Airway epithelial cell (primary cell): ENCODE measurements around the gene ZFAND2B. TPM values are rescaled to one million over a fixed set of nuclear protein-coding genes. Genes with fewer than 3 reads are reported as not detected.

Source experiments
- total RNA-seq: library from RNA; depleted of rRNA; stranded (reverse); fragments of >200 nt; gene quantifications from 2 replicates; pipeline ENCODE4 v1.2.3, GENCODE V29; 2015

The ZFAND2B gene, protein sequence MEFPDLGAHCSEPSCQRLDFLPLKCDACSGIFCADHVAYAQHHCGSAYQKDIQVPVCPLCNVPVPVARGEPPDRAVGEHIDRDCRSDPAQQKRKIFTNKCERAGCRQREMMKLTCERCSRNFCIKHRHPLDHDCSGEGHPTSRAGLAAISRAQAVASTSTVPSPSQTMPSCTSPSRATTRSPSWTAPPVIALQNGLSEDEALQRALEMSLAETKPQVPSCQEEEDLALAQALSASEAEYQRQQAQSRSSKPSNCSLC
- total RNA-seq = 23.5 and 31.5 TPM in 2 replicates

DNA sequence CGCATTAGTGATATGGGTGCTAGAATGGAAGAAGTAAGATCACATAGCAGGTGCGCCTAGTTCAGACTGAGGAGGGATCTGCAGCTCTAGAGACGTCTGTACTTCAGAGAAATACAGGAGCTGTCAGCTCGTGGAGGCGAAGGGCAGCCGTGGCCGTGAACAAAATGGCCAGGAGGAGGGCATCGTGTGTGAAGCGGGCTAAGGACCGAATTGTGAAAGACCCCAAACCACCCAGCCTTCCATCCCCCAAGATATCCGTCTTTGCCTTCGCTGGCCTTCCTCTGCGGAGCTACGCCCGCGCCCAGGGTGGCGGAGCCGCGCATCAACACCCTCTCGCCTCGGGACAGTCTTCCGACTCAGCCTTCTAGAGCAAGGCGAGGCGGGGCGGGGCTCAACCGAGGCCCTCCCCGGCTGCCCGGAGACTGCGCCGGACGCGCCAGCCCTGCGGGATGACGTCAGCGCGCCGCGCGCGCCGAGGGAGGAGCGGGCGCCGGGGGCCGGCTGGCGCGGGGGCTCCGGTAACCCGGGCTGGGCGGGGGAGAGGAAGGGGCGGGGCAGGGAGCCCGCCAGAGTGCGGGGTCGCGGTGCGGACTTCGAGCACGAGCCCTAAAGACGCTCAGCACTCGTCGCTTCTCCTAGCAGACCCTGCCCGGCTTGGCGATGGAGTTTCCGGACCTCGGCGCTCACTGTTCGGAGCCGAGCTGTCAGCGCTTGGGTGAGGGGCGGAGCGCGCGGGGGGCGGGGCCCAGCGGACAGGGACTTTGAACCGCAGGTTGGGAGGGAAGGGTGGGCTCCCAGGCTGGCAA, at the start of gene ZFAND2B:
TSS of gene ZFAND2B (plus strand) at position 455 of the 806 bp plus-strand sequence. CDS start at position 661, 206 bp downstream.

DNA sequence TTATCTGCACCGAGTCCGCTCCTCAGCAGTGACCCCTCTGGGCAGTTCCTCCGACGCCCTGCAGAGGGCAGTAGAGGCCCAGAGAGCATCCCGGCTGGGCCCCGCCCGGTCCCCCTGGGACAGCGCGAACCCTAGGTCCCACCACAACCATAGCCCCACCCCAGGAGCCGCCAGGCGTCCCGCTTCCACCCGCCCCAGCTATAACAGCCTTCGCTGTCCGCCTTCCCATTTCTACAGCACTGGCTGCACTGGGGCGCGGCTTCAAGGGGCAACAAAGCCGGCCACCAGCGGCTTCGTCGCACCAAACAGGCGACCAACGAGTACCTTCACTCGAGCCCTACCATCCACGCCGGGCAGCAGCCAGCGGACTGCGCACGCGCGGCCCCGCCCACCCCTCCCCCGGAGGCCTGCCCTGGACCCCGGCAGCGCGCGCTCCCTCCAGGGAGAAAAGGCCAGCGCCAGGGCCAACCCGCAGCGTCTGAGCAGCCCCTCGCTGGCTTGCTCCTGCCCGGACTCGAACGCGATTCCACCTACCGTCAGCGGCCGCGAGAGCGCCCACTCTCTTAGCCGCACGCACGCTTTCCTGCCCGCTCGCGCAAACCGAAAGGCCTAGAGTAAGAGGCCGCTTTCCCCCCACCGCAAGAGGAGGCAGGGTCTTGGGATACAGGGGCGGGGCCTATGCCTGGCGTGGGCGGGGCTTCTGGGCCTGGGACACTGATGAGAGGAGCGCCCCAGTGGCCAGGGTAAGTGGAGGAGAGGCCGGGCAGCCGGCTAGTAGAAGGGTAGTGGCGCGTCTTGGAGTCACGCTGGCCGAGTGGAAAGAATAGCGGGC, 46.2 kb upstream of the ZFAND2B start, which contains the start of gene NHEJ1:
TSS of gene NHEJ1 (minus strand) at position 630 of the 832 bp plus-strand sequence. CDS start 2,453 bp downstream, outside the sequence.

DNA sequence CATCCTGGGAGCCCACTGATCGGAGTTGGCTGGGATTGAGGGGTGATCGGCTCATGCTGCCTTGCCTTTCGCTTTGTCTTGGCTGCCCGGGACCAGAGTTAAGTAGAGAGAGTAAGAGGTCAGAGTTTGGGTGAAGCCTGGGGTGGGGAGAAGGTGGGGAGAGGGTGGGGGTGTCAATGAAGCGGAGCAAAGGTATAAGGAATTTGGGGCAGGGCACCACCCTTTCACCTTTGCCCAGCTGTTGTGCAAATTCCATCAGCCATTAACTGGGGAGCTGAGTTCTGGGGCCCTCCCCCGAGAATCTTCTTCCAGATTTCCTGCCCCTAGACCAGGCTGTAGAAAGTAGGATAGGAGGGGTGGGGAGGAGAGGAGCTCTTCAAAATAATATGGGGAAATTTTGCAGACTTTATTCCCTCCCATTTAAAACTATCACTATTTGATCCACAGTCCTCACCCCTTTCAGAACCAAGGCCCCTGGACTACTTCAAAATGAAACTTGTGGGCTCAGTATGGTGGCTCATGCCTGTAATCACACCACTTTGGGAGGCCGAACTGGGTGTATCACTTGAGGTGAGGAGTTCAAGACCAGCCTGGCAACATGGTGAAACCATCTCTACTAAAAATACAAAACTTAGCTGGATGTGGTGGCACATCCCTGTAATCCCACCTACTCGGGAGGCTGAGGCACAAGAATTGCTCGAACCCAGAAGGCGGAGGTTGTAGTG, 36.5 kb upstream of the ZFAND2B start, which contains the start of gene SLC23A3:
TSS of gene SLC23A3 (minus strand) at position 100 of the 725 bp plus-strand sequence. CDS start at position 55, 45 bp downstream.

DNA sequence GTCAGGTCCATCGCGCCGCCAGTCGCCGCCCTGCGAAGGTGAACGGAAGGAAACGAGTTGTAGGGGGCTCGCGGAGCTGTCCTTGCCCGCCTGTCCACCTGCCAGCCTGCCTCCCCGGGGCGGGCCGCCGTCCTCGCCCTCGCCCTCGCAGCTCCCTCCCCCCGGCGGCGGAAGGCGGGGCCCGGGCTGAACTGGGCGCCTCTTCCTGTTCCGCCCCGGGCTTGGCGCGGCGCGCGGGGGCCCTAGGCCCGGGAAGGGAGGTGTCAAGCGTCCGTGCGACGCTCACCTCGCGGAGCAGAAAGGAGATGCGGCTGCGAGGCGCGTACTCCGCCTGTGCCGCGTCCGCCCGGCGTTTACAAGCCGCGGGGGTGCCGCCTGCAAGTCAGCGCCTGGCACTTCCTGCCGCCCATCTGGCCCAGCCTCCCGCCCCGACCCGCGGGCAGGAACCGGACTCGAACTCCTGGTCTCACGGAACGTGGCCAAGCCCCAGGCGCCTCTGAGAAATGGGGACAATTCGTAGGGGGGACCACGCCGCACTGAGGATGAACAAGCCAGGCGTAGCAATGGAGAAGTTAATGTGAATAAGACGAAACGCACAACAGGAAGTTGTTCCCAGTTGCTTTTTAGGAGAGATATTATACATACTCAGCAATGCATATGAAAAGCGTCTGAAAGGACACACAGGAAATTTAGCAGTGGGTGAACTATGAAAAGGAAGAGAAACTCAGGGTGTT, 29.6 kb upstream of the ZFAND2B start, which contains the start of gene CNPPD1:
TSS of gene CNPPD1 (minus strand) at position 108 of the 734 bp plus-strand sequence. CDS start at position 11, 97 bp downstream.

DNA sequence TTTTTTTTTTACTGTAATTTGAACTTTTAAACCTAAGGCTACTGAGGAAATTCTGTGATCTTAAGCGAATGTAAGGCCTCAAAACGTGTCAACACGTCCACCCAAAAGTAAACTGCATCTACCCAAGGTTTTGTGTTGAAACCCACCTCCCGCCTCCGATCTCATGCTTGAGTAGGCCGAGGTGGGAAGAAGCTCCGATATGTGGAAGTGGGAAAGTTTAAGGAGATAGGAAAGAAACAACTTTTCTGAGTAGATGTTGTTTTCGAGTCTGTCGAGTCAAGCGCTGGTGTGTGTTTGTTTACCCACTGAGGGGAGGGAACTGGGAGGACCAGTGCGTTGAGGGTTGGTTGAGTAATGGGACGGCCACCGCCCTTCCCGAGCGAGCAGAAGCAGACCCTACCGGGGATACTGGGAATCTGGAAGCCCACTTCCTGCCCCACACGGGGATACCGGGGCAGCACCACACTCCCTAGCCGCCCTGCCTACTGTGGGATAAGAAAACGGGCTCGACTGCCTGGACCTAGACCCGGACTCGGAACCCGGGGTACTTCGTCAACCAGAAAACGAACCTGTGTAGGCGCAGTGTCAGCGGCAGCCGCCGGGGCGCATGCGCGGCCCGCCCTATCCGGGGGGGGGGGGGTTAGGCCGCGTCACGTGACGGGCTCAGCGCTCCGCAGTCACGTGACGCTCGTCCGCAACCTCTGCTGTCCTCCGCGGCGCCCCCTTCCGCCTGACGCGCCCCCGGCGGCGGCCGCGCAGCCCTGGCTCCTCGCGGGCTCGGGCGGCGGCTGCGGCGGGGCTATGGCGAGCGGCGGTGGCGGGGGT, 28.8 kb upstream of the ZFAND2B start, which contains the start of gene RETREG2:
TSS of gene RETREG2 (plus strand) at position 724 of the 825 bp plus-strand sequence. CDS start at position 802, 78 bp downstream.

DNA sequence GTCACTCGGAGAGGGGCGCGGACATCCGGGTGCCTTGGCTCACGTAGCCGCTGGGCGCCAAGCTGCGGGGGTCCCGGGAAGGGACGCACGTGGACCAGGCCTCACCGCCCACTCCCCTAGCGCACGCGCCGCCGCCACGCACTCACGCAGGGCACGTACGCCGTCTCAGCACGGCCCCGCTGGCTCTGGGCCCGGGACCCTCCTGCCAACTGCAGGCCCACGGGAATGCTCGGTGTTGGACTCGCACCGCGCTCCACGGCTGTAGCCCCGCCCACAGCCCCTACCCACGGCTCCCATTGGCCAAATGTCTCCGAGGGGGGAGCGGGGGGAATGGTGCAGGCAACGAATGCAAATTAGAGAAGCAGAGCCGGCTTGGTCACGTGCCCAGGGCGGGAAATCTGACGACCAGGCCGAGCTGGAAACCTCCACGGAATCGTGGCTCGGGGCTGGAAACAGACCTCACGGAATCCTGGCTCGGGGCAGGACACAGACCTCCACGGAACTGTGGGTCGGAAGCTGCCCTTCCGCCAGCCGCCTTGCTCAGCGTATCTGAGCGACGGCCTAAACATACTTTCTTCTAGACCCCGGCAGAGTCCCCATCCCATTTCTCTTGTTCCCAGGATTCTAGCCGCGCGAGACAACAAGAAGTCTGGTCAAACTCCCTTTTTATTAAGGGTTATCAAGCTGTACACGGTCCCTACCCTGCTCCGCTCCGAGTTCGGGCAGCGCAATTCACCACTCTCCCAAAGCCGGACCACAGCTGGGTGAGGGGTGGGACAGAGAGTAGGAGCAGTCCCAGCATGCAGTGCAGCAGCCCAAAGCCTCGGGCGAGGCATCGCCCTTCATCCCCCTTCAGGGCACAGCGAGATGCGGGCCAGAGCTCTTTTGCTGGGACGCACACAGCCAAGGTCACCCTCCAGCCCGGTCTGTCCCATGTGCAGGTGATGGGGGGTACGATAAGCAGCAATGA, 12.4 kb downstream of the ZFAND2B start, which contains the start of gene ABCB6:
TSS of gene ABCB6 (minus strand) at position 227 of the 970 bp plus-strand sequence. CDS start 285 bp downstream, outside the sequence.

DNA sequence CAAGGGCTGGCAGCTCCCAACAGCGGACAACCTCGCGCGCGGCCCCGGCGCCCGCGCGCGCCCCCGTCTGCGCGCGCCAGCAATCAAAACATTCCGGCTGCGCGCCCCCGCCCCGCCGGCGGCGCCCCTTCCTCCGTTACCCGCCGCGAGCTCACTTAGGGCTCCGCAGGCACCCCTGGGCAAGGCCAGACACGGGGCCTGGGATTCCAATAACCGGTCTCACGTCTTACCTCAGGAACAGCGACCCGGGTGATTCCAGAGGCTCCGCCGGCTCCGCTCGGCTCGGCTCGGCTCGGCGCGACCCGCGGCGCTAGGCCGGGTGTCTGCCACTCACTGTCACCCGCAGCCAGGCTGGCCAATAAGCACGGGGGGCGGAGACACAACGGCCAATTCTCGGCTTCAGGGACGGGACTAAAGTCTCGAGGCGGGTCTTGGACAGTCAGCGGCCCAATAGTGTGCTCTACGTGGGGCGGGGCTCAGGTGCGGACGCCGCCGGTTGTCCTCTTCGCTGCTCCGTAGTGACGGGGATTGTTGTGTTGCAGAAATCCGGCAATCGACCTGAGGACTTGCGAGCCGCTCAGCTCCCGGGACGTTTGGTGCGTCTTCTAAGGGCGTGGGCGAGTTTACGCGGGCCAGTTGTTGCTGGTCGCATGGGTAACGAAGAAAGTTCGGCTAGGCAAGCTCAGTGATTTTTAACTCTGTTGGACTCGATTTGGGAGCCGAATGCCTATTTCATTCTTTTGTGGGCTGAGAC, 22.9 kb downstream of the ZFAND2B start, which contains the start of the genes ANKZF1 and ATG9A:
TSS of gene ANKZF1 (plus strand) at position 502 of the 754 bp plus-strand sequence. CDS start 452 bp downstream, outside the sequence.
TSS of gene ATG9A (minus strand) at position 332 of the 754 bp plus-strand sequence. CDS start 1,612 bp downstream, outside the sequence.

DNA sequence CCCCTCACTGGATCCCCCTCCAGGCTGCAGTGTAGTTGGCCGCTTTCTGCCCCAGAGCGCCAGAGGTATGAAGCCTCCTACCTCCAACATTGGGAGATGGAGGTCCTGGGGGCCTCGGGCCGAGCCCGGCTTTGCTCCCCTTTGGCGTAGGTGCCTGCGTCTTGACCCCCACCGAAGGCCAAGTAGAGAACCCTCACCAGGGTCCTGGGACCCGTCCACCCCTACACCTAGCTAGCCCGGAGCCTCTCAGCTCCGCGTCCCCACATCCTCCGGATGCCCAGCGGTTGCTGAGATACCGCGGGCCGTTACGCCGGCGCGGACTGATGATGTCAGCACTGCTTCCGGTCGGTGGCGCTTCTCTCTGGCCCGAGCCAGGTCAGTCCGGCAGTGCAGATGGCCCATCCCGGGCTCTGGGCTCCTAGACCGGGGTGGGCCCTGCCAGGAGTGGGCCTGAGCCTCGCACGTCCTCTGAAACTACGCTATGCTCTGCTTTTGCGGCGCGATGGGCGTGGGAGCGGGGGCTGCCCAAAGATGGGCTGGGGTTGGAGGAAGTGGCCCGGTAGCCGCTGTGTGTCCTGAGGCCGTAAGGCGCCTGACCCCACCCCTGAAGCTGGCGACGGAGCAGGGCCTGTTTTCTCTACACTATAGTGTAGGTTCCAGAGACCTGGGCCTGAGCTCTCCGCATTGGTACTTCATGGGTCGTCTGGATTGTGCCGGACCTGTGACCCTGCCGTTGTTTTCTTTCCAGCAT, 38.7 kb downstream of the ZFAND2B start, which contains the start of the genes GLB1L and STK16:
TSS of gene GLB1L (minus strand) at position 297 of the 751 bp plus-strand sequence. CDS start 1,871 bp downstream, outside the sequence.
TSS of gene STK16 (plus strand) at position 332 of the 751 bp plus-strand sequence. CDS start 521 bp downstream, outside the sequence.

DNA sequence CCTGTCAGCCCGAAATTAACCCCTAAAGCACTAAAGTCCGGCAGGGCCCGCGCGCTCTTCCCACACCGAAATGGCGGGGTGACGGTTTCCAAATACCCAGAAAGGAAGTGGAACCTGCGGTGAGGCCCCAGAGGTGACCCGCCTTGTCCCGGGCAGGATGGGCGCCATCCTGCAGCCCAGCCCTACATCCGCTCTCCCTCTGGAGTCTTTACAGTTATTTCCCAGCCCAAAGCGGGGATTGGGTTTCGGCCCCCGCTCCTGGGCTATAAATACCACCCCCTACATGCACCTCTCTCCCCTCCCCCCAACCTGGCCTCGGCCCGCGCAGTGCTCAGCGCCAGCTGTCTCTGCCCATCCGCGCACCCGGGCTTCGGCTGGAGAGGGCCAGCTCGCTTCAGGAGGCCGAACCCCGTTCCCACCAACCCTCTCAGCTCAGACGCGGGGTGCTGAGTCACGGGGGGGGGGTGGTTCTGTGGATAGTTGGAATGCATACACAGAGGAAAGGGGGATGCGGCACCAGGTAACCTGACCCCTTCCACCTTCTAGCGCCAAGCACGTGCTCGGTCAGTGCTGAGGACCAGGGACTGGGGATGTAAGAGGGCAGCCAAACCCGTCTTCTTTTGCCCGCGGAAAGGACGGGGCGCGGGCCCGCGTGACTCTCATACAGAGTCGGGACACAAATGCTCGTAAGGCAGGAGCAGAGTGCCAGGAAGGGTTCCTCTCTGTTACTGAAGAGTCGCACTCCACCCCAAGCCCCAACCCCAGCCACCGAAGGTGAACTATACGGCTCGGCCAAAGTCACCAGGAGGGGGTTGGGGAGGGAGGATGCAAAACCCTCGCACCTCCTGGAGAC, 46.5 kb downstream of the ZFAND2B start, which contains the start of gene TUBA4B:
TSS of gene TUBA4B (plus strand) at position 344 of the 853 bp plus-strand sequence. CDS start at position 509, 165 bp downstream.

DNA sequence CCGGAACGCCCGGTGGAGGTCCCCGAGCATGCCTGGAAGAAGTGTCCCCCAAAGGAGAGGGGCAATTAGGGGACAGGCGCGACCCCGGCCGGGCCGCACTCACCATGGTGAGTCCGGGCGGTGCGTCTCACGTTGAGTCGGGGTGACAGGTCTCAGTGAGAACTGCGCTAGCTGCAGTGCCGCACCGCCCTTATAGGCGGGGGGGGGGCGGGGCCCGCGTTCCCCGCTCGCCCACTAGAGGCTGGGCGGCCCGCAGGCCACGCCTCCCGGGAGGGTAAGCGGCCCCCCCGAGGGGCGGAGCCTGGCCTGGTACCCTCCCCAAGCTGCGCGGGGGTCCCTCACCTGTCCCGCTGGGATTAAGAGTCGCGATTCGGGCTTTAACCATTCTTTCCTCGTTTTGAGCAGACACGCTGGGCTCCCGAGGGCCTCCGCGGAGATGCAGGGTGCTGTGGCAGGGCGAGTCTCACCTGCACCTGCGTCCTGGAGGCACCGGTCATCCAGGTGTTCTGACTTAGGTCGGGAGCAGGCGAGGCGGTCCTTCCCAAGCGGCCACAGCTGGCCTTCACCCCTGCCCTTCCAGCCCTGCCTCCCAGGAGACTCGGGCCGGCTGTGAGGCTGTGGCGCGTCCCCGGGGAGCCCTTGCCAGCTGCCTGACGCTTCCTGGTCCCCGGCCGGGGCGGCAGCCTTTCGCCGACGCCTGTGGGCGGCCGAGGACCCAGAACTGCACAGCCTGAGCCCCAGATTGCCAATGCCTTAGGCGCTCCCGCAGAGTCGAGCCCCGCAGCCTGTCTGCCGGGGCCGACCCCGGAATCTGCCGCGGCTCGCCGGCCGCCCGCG, 47.4 kb downstream of the ZFAND2B start, which contains the start of gene TUBA4A:
TSS of gene TUBA4A (minus strand) at position 166 of the 837 bp plus-strand sequence. CDS start at position 106, 60 bp downstream.

